PFSK-1 (cell line): Measurements from ENCODE around the gene KIF26B.

Source experiments
- POLR2AphosphoS5 ChIP-seq: IDR thresholded peaks from 2 replicates; pipeline ENCODE4 v1.6.1; 2012; ENCODE audit warnings: low read depth, mild to moderate bottlenecking, control low read depth, low read length, moderate library complexity
- REST ChIP-seq, 2 experiments: IDR thresholded peaks; 2 replicates each; pipeline versions ENCODE4 v1.6.1 to v1.8.0; 2011 to 2012; ENCODE audit warnings: low read depth in 2 of 2, low read length in 2 of 2, control low read depth in 1 of 2, inconsistent platforms in 1 of 2, mild to moderate bottlenecking in 1 of 2, moderate library complexity in 1 of 2; ENCODE audit not compliant: insufficient read depth in 1 of 2
- SIN3A ChIP-seq: IDR thresholded peaks from 2 replicates; pipeline ENCODE4 v1.6.1; 2012; ENCODE audit warnings: mild to moderate bottlenecking, low read length, moderate library complexity, borderline replicate concordance; ENCODE audit not compliant: insufficient read depth

DNA sequence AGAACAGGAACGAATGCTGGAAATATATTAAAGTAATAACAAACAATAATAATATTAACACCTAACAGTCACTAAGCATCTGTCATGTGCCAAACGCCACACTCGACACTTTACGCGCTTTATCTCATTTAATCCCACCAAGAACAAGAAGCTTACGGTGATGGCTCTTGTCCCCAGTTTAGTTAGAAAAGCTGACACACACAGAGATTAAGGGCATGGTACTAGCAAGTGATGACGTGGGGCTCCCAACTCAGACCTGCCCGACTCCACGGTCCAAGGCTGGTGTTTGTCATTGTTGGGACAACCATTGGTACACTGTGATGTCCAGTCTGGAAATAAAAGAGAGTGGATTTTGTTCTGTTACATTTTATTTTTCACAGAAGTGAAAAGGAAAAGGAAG lies 41.1 kb upstream of the KIF26B start:
- TF ChIP-seq SIN3A (no peak), POLR2AphosphoS5 (no peak), REST (IDR thresholded peaks at IDR 0.05; ENCODE audit: insufficient read depth in 1 of 2, low read depth in 2 of 2, low read length in 2 of 2) (no peak)
